Caco-2 (cell line): Measurements from ENCODE around the gene BICD1. TPM values are rescaled to one million over a fixed set of nuclear protein-coding genes. Genes with fewer than 3 reads are reported as not detected.

Source experiments
- BruUV-seq: library from RNA; stranded (reverse); fragments of 400-500 nt; replicated peaks from 2 replicates; lab custom pipeline; 2021; lab: Mats Ljungman, UMichigan
- CTCF ChIA-PET: fragments of 300-600 bp; sonication (Branson Sonifier 250); formaldehyde crosslinking; loops from one replicate; lab custom pipeline; 2022; ENCODE audit warnings: antibody characterized with exemption; lab: Charles Lee
- POLR2A ChIA-PET: fragments of 300-600 bp; sonication (Branson Sonifier 250); formaldehyde crosslinking; loops from one replicate; lab custom pipeline; 2022; ENCODE audit warnings: antibody characterized with exemption; lab: Charles Lee
- DNase-seq, 2 experiments: peaks; one replicate each; pipeline versions ENCODE4 v3.0.0 to v3.0.0-alpha.2; 2020 to 2022
- H3K27me3 ChIP-seq: replicated peaks from 2 replicates; pipeline ENCODE4 v1.6.0; 2011; ENCODE audit warnings: low read length; ENCODE audit not compliant: control insufficient read depth, insufficient read depth
- H3K36me3 ChIP-seq: 2 replicates; pipeline ENCODE4 v1.5.1; 2011; ENCODE audit warnings: low read length; ENCODE audit not compliant: control insufficient read depth, insufficient read depth
- H3K4me1 ChIP-seq: fragments of 250-450 bp; sonication (Bioruptor Pico); 2 replicates; pipeline ENCODE4 v1.5.1; 2020; ENCODE audit warnings: mild to moderate bottlenecking
- H3K4me3 ChIP-seq: 2 replicates; pipeline ENCODE4 v1.5.1; 2011; ENCODE audit warnings: low read depth, mild to moderate bottlenecking, control low read depth, low read length
- H3K9me3 ChIP-seq: fragments of 250-450 bp; sonication (Bioruptor Pico); 2 replicates; pipeline ENCODE4 v1.5.1; 2020; ENCODE audit warnings: mild to moderate bottlenecking, moderate library complexity
- H3K27ac Mint-ChIP-seq: one replicate; pipeline ENCODE4 v1.8.0; 2022; ENCODE audit warnings: mixed read lengths; ENCODE audit not compliant: unreplicated experiment
- H3K27me3 Mint-ChIP-seq: one replicate; pipeline ENCODE4 v1.8.0; 2022; ENCODE audit warnings: mixed read lengths; ENCODE audit not compliant: insufficient read depth, unreplicated experiment
- H3K36me3 Mint-ChIP-seq: one replicate; pipeline ENCODE4 v1.8.0; 2022; ENCODE audit warnings: mild to moderate bottlenecking, mixed read lengths; ENCODE audit not compliant: insufficient read depth, unreplicated experiment
- H3K4me1 Mint-ChIP-seq: one replicate; pipeline ENCODE4 v1.8.0; 2022; ENCODE audit warnings: low read depth, mixed read lengths; ENCODE audit not compliant: unreplicated experiment
- H3K4me3 Mint-ChIP-seq: one replicate; pipeline ENCODE4 v1.8.0; 2022; ENCODE audit warnings: mild to moderate bottlenecking, moderate library complexity, mixed read lengths; ENCODE audit not compliant: unreplicated experiment
- H3K9me3 Mint-ChIP-seq: one replicate; pipeline ENCODE4 v1.8.0; 2022; ENCODE audit warnings: mixed read lengths; ENCODE audit not compliant: unreplicated experiment
- CTCF ChIP-seq, 2 experiments: fragments of 200-600 bp in 1 of 2; IDR thresholded peaks; 1 replicate in 1 of 2; 2 replicates in 1 of 2; pipeline versions ENCODE4 v1.5.1 to v1.8.0; 2011 to 2022; ENCODE audit warnings: antibody characterized with exemption in 1 of 2, control low read depth in 1 of 2, inconsistent platforms in 1 of 2, low read depth in 1 of 2, low read length in 1 of 2, mild to moderate bottlenecking in 1 of 2, moderate library complexity in 1 of 2; ENCODE audit not compliant: insufficient read depth in 1 of 2, severe bottlenecking in 1 of 2, unreplicated experiment in 1 of 2
- intact Hi-C: fragments of 100-400 bp; cut with micrococcal nuclease; formaldehyde crosslinking; loops from one replicate; pipeline ENCODE4 v1.10.0; 2022; ENCODE audit not compliant: unreplicated experiment
- total RNA-seq: library from RNA; stranded (reverse); gene quantifications from 2 replicates; pipeline ENCODE4 v1.2.3, GENCODE V29; 2022

BICD1 gene
- total RNA-seq, 1 experiment from 2014 or later: 36.2 TPM

GRCh38 chr12:32420356-32420755, 313.7 kb downstream of the BICD1 start:
- Histone ChIP-seq H3K36me3 (no peaks in the 10 kb centered on the region), H3K4me3 (no peak overlapping the region), H3K27me3 (no peaks in the 10 kb centered on the region), H3K4me1 (peaks cover 15% of the 10 kb centered on the region; the same call in 1 of the 2 replicates), H3K9me3 (peaks cover 5% of the 10 kb centered on the region; the same call in 1 of the 2 replicates)
- no peak for TF ChIP-seq CTCF (IDR thresholded peaks at IDR 0.05; ENCODE audit: insufficient read depth in 1 of 2, low read depth in 1 of 2, low read length in 1 of 2, severe bottlenecking in 1 of 2, unreplicated experiment in 1 of 2)
- ChIA-PET CTCF (no interaction called here), POLR2A (no interaction called here)
- H3K9me3 Mint-ChIP-seq: no peaks in the 10 kb centered on the region
- BruUV-seq: no TSS peak
- peaks cover 30% of the 10 kb centered on the region for H3K36me3 Mint-ChIP-seq
- H3K4me3 Mint-ChIP-seq: no peak overlapping the region
- peak overlapping the region; percentile 58 for H3K27ac Mint-ChIP-seq
- no peak for DNase-seq
- intact Hi-C loops: no loop called here
- H3K27me3 Mint-ChIP-seq: no peaks in the 10 kb centered on the region
- H3K4me1 Mint-ChIP-seq: peaks cover 22% of the 10 kb centered on the region

GRCh38 chr12:32423559-32423958, 316.9 kb downstream of the BICD1 start:
- Mint-ChIP-seq H3K9me3 (peaks cover 22% of the 10 kb centered on the region), H3K36me3 (peaks cover 36% of the 10 kb centered on the region), H3K4me3 (no peak overlapping the region), H3K27me3 (no peaks in the 10 kb centered on the region), H3K4me1 (peaks cover 13% of the 10 kb centered on the region), H3K27ac (no peak overlapping the region)
- H3K4me3 ChIP-seq: no peak overlapping the region
- H3K27me3 ChIP-seq: no peaks in the 10 kb centered on the region
- no TSS peak for BruUV-seq
- no peaks in the 10 kb centered on the region for H3K36me3 ChIP-seq
- H3K4me1 ChIP-seq: peaks cover 15% of the 10 kb centered on the region; the same call in 1 of the 2 replicates
- POLR2A ChIA-PET: no interaction called here
- DNase-seq: no peak
- peaks cover 18% of the 10 kb centered on the region for H3K9me3 ChIP-seq
- CTCF ChIA-PET: no interaction called here
- intact Hi-C loops: no loop called here
- TF ChIP-seq CTCF (IDR thresholded peaks at IDR 0.05; ENCODE audit: insufficient read depth in 1 of 2, low read depth in 1 of 2, low read length in 1 of 2, severe bottlenecking in 1 of 2, unreplicated experiment in 1 of 2): no peak

- H3K4me1 Mint-ChIP-seq: peaks cover 8% of the 10 kb centered on the region
- peaks cover 30% of the 10 kb centered on the region for H3K9me3 Mint-ChIP-seq
- CTCF ChIA-PET: no interaction called here
- H3K4me3 Mint-ChIP-seq: no peak overlapping the region
- H3K27ac Mint-ChIP-seq: no peak overlapping the region
- Histone ChIP-seq H3K9me3 (peaks cover 9% of the 10 kb centered on the region), H3K4me1 (peaks cover 6% of the 10 kb centered on the region), H3K27me3 (no peaks in the 10 kb centered on the region), H3K4me3 (no peak overlapping the region), H3K36me3 (no peaks in the 10 kb centered on the region)
- no TSS peak for BruUV-seq
- intact Hi-C loops: no loop called here
- DNase-seq: no peak
- POLR2A ChIA-PET: no interaction called here
- no peaks in the 10 kb centered on the region for H3K27me3 Mint-ChIP-seq
- H3K36me3 Mint-ChIP-seq: peaks cover 35% of the 10 kb centered on the region
- no peak for TF ChIP-seq CTCF (IDR thresholded peaks at IDR 0.05; ENCODE audit: insufficient read depth in 1 of 2, low read depth in 1 of 2, low read length in 1 of 2, severe bottlenecking in 1 of 2, unreplicated experiment in 1 of 2)
These were observed 324.4 kb downstream of the BICD1 start for GRCh38 chr12:32431025-32431424.

Other genes with a start within 250 kb of the BICD1 start
- 110 and 118 TPM in 2 replicates for gene RESF1, start 147.4 kb upstream of the BICD1 start, total RNA-seq